ENCODE results near the gene SUFU. TPM values are rescaled to one million over a fixed set of nuclear protein-coding genes. Genes with fewer than 3 reads are reported as not detected.

The SUFU gene
- total and polyA plus RNA-seq, 4 donors: 1.8 to 3.8 (median 2.9) TPM

DNA sequence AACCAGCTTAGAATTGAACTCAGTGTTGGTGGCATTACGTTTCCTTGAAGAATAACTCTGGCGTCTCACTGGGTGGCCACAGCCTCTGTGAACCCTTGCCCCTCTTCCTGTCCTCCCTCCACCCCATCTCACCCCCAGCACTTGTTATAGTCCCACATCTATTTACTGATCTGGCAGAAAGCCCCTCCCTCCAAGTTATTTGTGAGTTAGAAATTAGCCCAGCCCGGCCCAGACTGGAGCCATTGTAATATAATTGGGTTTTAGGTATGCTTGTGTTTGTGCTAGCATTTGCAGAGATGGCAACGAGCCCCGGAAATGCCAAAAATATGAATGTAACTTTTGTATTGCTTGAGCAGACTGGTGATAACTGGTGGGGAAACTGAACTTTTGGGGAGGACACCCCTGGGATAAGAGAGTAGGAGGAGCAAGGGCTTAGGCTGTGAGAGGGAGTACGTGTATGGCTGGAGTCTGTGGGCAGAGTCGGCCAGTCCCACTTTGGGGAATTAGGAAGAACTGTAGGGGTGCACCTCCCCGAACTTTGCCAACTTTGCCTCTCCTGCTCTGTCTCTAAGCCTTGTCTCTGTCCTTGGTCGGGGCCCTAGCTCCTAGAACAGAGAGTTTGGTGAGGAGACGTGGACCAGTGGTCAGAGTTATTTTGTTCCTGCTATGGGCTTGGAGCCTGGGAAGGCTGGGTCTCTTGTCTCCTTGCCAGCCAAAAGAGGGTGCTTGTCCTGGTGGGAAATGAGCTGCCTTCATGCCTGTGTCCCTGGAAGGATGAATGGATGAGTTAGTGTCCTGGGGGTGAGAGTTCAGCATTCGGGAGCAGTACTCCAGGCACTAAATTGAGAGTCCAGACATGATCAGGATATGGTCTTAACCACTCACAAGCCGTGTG is 121.2 kb downstream of the SUFU start:
- Histone ChIP-seq H3K4me1 (ENCODE audit: control insufficient read depth in 4 of 4, insufficient read depth in 4 of 4, low read length in 3 of 4) (peaks cover 16 to 35% (median 24%) of the 10 kb centered on the region in 4 donors), H3K36me3 (ENCODE audit: control insufficient read depth in 4 of 4, insufficient read depth in 3 of 4, low read depth in 1 of 4, low read length in 3 of 4) (peaks cover 0 to 2% (median 0%) of the 10 kb centered on the region in 4 donors), H3K9ac (ENCODE audit: low read depth in 1 of 2, low read length in 2 of 2) (no peak overlapping the region), H3K27ac (ENCODE audit: low read depth in 1 of 2, low read length in 2 of 2) (no peak overlapping the region), H3K9me3 (ENCODE audit: control insufficient read depth in 4 of 4, low read length in 3 of 4) (no peaks in the 10 kb centered on the region), H3K27me3 (ENCODE audit: control insufficient read depth in 4 of 4, insufficient read depth in 4 of 4, low read length in 3 of 4) (no peaks in the 10 kb centered on the region), H3K4me3 (ENCODE audit: low read depth in 1 of 3, low read length in 3 of 3) (no peak overlapping the region)
- no peak for DNase-seq (ENCODE audit: low spot score)
- 86% methylated on average over 12 of the region's 12 CpGs for WGBS
- TF ChIP-seq HNF4G (IDR thresholded peaks at IDR 0.05) (no peak), FOXA2 (IDR thresholded peaks at IDR 0.05) (no peak), JUND (IDR thresholded peaks at IDR 0.05) (no peak), NR2F2 (IDR thresholded peaks at IDR 0.05) (no peak), SP1 (IDR thresholded peaks at IDR 0.05) (no peak)
- TF ChIP-seq, protein P1, sequence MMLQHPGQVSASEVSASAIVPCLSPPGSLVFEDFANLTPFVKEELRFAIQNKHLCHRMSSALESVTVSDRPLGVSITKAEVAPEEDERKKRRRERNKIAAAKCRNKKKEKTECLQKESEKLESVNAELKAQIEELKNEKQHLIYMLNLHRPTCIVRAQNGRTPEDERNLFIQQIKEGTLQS (IDR thresholded peaks at IDR 0.05): no peak
- TF ChIP-seq, protein P2, sequence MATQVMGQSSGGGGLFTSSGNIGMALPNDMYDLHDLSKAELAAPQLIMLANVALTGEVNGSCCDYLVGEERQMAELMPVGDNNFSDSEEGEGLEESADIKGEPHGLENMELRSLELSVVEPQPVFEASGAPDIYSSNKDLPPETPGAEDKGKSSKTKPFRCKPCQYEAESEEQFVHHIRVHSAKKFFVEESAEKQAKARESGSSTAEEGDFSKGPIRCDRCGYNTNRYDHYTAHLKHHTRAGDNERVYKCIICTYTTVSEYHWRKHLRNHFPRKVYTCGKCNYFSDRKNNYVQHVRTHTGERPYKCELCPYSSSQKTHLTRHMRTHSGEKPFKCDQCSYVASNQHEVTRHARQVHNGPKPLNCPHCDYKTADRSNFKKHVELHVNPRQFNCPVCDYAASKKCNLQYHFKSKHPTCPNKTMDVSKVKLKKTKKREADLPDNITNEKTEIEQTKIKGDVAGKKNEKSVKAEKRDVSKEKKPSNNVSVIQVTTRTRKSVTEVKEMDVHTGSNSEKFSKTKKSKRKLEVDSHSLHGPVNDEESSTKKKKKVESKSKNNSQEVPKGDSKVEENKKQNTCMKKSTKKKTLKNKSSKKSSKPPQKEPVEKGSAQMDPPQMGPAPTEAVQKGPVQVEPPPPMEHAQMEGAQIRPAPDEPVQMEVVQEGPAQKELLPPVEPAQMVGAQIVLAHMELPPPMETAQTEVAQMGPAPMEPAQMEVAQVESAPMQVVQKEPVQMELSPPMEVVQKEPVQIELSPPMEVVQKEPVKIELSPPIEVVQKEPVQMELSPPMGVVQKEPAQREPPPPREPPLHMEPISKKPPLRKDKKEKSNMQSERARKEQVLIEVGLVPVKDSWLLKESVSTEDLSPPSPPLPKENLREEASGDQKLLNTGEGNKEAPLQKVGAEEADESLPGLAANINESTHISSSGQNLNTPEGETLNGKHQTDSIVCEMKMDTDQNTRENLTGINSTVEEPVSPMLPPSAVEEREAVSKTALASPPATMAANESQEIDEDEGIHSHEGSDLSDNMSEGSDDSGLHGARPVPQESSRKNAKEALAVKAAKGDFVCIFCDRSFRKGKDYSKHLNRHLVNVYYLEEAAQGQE (IDR thresholded peaks at IDR 0.05): no peak

DNA sequence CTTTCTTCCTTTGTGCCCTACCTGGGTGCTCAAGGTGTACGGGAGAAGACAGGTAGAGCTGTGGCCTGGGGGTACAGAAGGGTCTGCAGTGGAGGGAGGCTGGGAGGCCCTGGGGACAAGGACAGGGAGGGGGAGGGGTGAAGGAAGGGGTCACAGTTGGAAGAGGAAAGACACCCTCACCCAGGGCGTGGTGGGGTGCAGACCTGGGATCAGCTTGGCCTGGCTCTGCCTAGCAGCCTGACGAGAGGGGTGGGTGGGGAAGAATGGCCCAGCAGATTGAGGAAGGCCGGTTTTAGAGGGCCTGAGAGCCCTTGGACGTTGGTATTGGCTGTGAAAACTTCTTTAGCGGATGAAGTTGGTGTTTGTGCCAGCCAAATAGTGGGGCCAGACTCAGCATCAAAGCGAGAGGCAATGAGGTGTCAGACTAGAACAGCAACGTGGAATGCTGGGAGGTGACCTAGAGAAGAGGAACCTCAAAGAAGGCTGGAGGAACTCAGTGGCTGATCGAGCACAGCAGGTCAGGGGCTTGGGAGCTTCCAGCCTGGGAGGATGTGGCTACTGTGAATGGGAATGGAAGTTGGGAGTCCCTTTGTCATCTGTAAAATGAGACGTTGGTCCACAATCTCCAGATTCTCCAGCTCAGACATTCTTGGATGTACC is 122.4 kb downstream of the SUFU start:
- 86% methylated on average over 10 of the region's 10 CpGs for WGBS
- Histone ChIP-seq H3K4me1 (ENCODE audit: control insufficient read depth in 4 of 4, insufficient read depth in 4 of 4, low read length in 3 of 4) (peaks cover 16 to 28% (median 21%) of the 10 kb centered on the region in 4 donors), H3K9me3 (ENCODE audit: control insufficient read depth in 4 of 4, low read length in 3 of 4) (no peaks in the 10 kb centered on the region), H3K27me3 (ENCODE audit: control insufficient read depth in 4 of 4, insufficient read depth in 4 of 4, low read length in 3 of 4) (no peaks in the 10 kb centered on the region), H3K36me3 (ENCODE audit: control insufficient read depth in 4 of 4, insufficient read depth in 3 of 4, low read depth in 1 of 4, low read length in 3 of 4) (peaks cover 0 to 7% (median 0%) of the 10 kb centered on the region in 4 donors), H3K9ac (ENCODE audit: low read depth in 1 of 2, low read length in 2 of 2) (no peak overlapping the region), H3K27ac (ENCODE audit: low read depth in 1 of 2, low read length in 2 of 2) (no peak overlapping the region), H3K4me3 (ENCODE audit: low read depth in 1 of 3, low read length in 3 of 3) (no peak overlapping the region)
- no peak for TF ChIP-seq EGR1 (IDR thresholded peaks at IDR 0.05; ENCODE audit: low read depth in 2 of 2)
- TF ChIP-seq GABPA (IDR thresholded peaks at IDR 0.05 in 1 of 2, conservative IDR thresholded peaks at IDR 0.05 in 1 of 2): no peak
- TF ChIP-seq NR2F2 (IDR thresholded peaks at IDR 0.05): no peak
- TF ChIP-seq HNF4A (conservative IDR thresholded peaks at IDR 0.05): no peak
- TF ChIP-seq, protein P3, sequence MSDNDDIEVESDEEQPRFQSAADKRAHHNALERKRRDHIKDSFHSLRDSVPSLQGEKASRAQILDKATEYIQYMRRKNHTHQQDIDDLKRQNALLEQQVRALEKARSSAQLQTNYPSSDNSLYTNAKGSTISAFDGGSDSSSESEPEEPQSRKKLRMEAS (IDR thresholded peaks at IDR 0.05): no peak
- TF ChIP-seq RXRA (IDR thresholded peaks at IDR 0.05): no peak
- TF ChIP-seq, protein P1 (IDR thresholded peaks at IDR 0.05): no peak
- TF ChIP-seq TAF1 (conservative IDR thresholded peaks at IDR 0.05): no peak
- DNase-seq (ENCODE audit: low spot score): no peak
